Raji (cell line): ENCODE measurements around the gene BPIFB1.

Experiments used
- POLR2A ChIP-seq: IDR thresholded peaks from 2 replicates; pipeline ENCODE4 v1.6.1; 2011; ENCODE audit warnings: low read depth, low read length, control low read depth; ENCODE audit not compliant: insufficient read depth

The BPIFB1 gene

GRCh38 chr20:33262658-33263065 is 20.4 kb upstream of the BPIFB1 start:
- TF ChIP-seq POLR2A: no peak

- no peak for TF ChIP-seq POLR2A
Measured at GRCh38 chr20:33263784-33264183, 19.2 kb upstream of the BPIFB1 start.

GRCh38 chr20:33267701-33268100 is 15.3 kb upstream of the BPIFB1 start:
- TF ChIP-seq POLR2A: no peak

GRCh38 chr20:33272155-33272873 is 10.7 kb upstream of the BPIFB1 start:
- no peak for TF ChIP-seq POLR2A

- no peak for TF ChIP-seq POLR2A
Measured at GRCh38 chr20:33273117-33273851, 9.7 kb upstream of the BPIFB1 start.

GRCh38 chr20:33275215-33275614 is 7.8 kb upstream of the BPIFB1 start:
- TF ChIP-seq POLR2A: no peak

- no peak for TF ChIP-seq POLR2A
Measured at GRCh38 chr20:33275871-33276270, 7.1 kb upstream of the BPIFB1 start.

- no peak for TF ChIP-seq POLR2A
Measured at GRCh38 chr20:33276303-33277113, 6.5 kb upstream of the BPIFB1 start.

- TF ChIP-seq POLR2A: no peak
Measured at GRCh38 chr20:33277471-33278441, 5.3 kb upstream of the BPIFB1 start.

GRCh38 chr20:33278700-33279099 is 4.3 kb upstream of the BPIFB1 start:
- TF ChIP-seq POLR2A: no peak

- TF ChIP-seq POLR2A: no peak
Measured at GRCh38 chr20:33279261-33279910, 3.6 kb upstream of the BPIFB1 start.

GRCh38 chr20:33280000-33280680 is 2.9 kb upstream of the BPIFB1 start:
- TF ChIP-seq POLR2A: no peak

GRCh38 chr20:33280775-33281174 is 2.2 kb upstream of the BPIFB1 start:
- no peak for TF ChIP-seq POLR2A
